ENCODE measurements around the gene USP47.

DNA sequence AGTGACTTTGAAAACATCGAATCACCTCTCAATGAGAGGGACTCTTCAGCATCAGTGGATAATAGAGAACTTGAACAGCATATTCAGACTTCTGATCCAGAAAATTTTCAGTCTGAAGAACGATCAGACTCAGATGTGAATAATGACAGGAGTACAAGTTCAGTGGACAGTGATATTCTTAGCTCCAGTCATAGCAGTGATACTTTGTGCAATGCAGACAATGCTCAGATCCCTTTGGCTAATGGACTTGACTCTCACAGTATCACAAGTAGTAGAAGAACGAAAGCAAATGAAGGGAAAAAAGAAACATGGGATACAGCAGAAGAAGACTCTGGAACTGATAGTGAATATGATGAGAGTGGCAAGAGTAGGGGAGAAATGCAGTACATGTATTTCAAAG lies 100.9 kb downstream of the USP47 start:
- TF ChIP-seq, protein P1, sequence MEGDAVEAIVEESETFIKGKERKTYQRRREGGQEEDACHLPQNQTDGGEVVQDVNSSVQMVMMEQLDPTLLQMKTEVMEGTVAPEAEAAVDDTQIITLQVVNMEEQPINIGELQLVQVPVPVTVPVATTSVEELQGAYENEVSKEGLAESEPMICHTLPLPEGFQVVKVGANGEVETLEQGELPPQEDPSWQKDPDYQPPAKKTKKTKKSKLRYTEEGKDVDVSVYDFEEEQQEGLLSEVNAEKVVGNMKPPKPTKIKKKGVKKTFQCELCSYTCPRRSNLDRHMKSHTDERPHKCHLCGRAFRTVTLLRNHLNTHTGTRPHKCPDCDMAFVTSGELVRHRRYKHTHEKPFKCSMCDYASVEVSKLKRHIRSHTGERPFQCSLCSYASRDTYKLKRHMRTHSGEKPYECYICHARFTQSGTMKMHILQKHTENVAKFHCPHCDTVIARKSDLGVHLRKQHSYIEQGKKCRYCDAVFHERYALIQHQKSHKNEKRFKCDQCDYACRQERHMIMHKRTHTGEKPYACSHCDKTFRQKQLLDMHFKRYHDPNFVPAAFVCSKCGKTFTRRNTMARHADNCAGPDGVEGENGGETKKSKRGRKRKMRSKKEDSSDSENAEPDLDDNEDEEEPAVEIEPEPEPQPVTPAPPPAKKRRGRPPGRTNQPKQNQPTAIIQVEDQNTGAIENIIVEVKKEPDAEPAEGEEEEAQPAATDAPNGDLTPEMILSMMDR (conservative IDR thresholded peaks at IDR 0.05; ENCODE audit: low read length): no peak
- TF ChIP-seq EZH2phosphoT487 (IDR thresholded peaks at IDR 0.05; ENCODE audit: borderline replicate concordance, low read depth, low read length): no peak
